ENCODE results near the gene TRDN. TPM values are rescaled to one million over a fixed set of nuclear protein-coding genes. Genes with fewer than 3 reads are reported as not detected.

Gene TRDN
- total RNA-seq, 3 donors from 2014 or later (not counting 1 experiment from before 2014, with no cell fraction given): not detected

- DNase-seq (no peak), ATAC-seq (no peak)
- Mint-ChIP-seq H3K36me3 (peaks cover 11% of the 10 kb centered on the region), H3K27ac (no peak overlapping the region), H3K4me1 (no peaks in the 10 kb centered on the region), H3K4me3 (no peak overlapping the region), H3K9me3 (peaks cover 21 to 28% of the 10 kb centered on the region in 2 donors), H3K27me3 (ENCODE audit: low read depth in 2 of 2) (no peaks in the 10 kb centered on the region)
- Histone ChIP-seq H3K4me1 (ENCODE audit: control insufficient read depth, insufficient read depth, low read length) (no peaks in the 10 kb centered on the region), H3K9me3 (ENCODE audit: control insufficient read depth, insufficient read depth, low read length) (no peaks in the 10 kb centered on the region), H3K36me3 (ENCODE audit: control insufficient read depth, insufficient read depth, low read length) (no peaks in the 10 kb centered on the region), H3K4me3 (ENCODE audit: low read length) (no peak overlapping the region), H3K27ac (ENCODE audit: low read length) (no peak overlapping the region), H3K27me3 (ENCODE audit: control insufficient read depth, insufficient read depth, low read length) (no peaks in the 10 kb centered on the region)
- no peak for TF ChIP-seq CTCF (IDR thresholded peaks at IDR 0.05)
- intact Hi-C loops (cut with micrococcal nuclease): no loop called here
Measured at GRCh38 chr6:123580331-123580730, 56.4 kb downstream of the TRDN start.

GRCh38 chr6:123575188-123575587 is 61.6 kb downstream of the TRDN start:
- Mint-ChIP-seq H3K27me3 (ENCODE audit: low read depth in 2 of 2) (no peaks in the 10 kb centered on the region), H3K4me1 (no peaks in the 10 kb centered on the region), H3K36me3 (no peaks in the 10 kb centered on the region), H3K27ac (no peak overlapping the region), H3K4me3 (no peak overlapping the region), H3K9me3 (peaks cover 4 to 9% of the 10 kb centered on the region in 2 donors)
- 100% methylated on average over 1 of the region's 1 CpG for WGBS (ENCODE audit: insufficient coverage)
- no peaks in the 10 kb centered on the region for H3K27me3 ChIP-seq (ENCODE audit: control insufficient read depth, insufficient read depth, low read length)
- TF ChIP-seq CTCF (IDR thresholded peaks at IDR 0.05): no peak
- no peak overlapping the region for H3K27ac ChIP-seq (ENCODE audit: low read length)
- H3K9me3 ChIP-seq (ENCODE audit: control insufficient read depth, insufficient read depth, low read length): no peaks in the 10 kb centered on the region
- DNase-seq (no peak), ATAC-seq (no peak)
- H3K4me1 ChIP-seq (ENCODE audit: control insufficient read depth, insufficient read depth, low read length): no peaks in the 10 kb centered on the region
- H3K4me3 ChIP-seq (ENCODE audit: low read length): no peak overlapping the region
- H3K36me3 ChIP-seq (ENCODE audit: control insufficient read depth, insufficient read depth, low read length): no peaks in the 10 kb centered on the region
- intact Hi-C loops (cut with micrococcal nuclease): no loop called here

- no peaks in the 10 kb centered on the region for H3K4me1 ChIP-seq (ENCODE audit: control insufficient read depth, insufficient read depth, low read length)
- no peak for TF ChIP-seq CTCF (IDR thresholded peaks at IDR 0.05)
- H3K27me3 ChIP-seq (ENCODE audit: control insufficient read depth, insufficient read depth, low read length): no peaks in the 10 kb centered on the region
- ATAC-seq (no peak), DNase-seq (no peak)
- H3K9me3 ChIP-seq (ENCODE audit: control insufficient read depth, insufficient read depth, low read length): no peaks in the 10 kb centered on the region
- no peak overlapping the region for H3K27ac ChIP-seq (ENCODE audit: low read length)
- no peak overlapping the region for H3K4me3 ChIP-seq (ENCODE audit: low read length)
- intact Hi-C loops (cut with micrococcal nuclease): no loop called here
- Mint-ChIP-seq H3K27ac (no peak overlapping the region), H3K9me3 (peaks cover 3 to 7% of the 10 kb centered on the region in 2 donors), H3K36me3 (no peaks in the 10 kb centered on the region), H3K4me1 (no peaks in the 10 kb centered on the region), H3K4me3 (no peak overlapping the region), H3K27me3 (ENCODE audit: low read depth in 2 of 2) (no peaks in the 10 kb centered on the region)
- WGBS (ENCODE audit: insufficient coverage): 79% methylated on average over 7 of the region's 7 CpGs
- no peaks in the 10 kb centered on the region for H3K36me3 ChIP-seq (ENCODE audit: control insufficient read depth, insufficient read depth, low read length)
Measured at GRCh38 chr6:123570813-123571684, 65.7 kb downstream of the TRDN start.

GRCh38 chr6:123569575-123569974 is 67.2 kb downstream of the TRDN start:
- no peaks in the 10 kb centered on the region for H3K4me1 ChIP-seq (ENCODE audit: control insufficient read depth, insufficient read depth, low read length)
- intact Hi-C loops (cut with micrococcal nuclease): no loop called here
- Mint-ChIP-seq H3K4me3 (no peak overlapping the region), H3K4me1 (no peaks in the 10 kb centered on the region), H3K27ac (no peak overlapping the region), H3K36me3 (no peaks in the 10 kb centered on the region), H3K9me3 (peaks cover 3 to 7% of the 10 kb centered on the region in 2 donors), H3K27me3 (ENCODE audit: low read depth in 2 of 2) (no peaks in the 10 kb centered on the region)
- ATAC-seq: no peak
- no peaks in the 10 kb centered on the region for H3K9me3 ChIP-seq (ENCODE audit: control insufficient read depth, insufficient read depth, low read length)
- no peak for DNase-seq
- no peak for TF ChIP-seq CTCF (IDR thresholded peaks at IDR 0.05)
- H3K36me3 ChIP-seq (ENCODE audit: control insufficient read depth, insufficient read depth, low read length): no peaks in the 10 kb centered on the region
- H3K27me3 ChIP-seq (ENCODE audit: control insufficient read depth, insufficient read depth, low read length): no peaks in the 10 kb centered on the region
- no peak overlapping the region for H3K27ac ChIP-seq (ENCODE audit: low read length)
- H3K4me3 ChIP-seq (ENCODE audit: low read length): no peak overlapping the region

Data from natural killer cell (primary cell).